Transverse colon (tissue), 4 donors: ENCODE measurements around the gene CPTP.
"Not testable (repeated sequence)": the region's sequence is repeated elsewhere in the genome, so short reads cannot be mapped to it uniquely, and the experiment has no call there.

Source experiments
- POLR2AphosphoS5 ChIP-seq, 3 donors: sonication (generic); formaldehyde crosslinking; IDR thresholded peaks; one replicate each; pipeline ENCODE4 v1.6.1; 2016; ENCODE audit warnings: antibody characterized with exemption in 3 of 3
- TF ChIP-seq, protein P1 (sequence below), 5 experiments: fragments of 200-600 bp in 3 of 5; fragments of 450-650 bp in 2 of 5; sonication (generic) in 3 of 5; IDR thresholded peaks; 1 replicate in 2 of 5; 2 replicates in 3 of 5; pipeline ENCODE4 v1.5.1; 2016 to 2017; ENCODE audit warnings: antibody characterized with exemption in 5 of 5, inconsistent platforms in 3 of 5, mild to moderate bottlenecking in 2 of 5, moderate library complexity in 1 of 5

DNA sequence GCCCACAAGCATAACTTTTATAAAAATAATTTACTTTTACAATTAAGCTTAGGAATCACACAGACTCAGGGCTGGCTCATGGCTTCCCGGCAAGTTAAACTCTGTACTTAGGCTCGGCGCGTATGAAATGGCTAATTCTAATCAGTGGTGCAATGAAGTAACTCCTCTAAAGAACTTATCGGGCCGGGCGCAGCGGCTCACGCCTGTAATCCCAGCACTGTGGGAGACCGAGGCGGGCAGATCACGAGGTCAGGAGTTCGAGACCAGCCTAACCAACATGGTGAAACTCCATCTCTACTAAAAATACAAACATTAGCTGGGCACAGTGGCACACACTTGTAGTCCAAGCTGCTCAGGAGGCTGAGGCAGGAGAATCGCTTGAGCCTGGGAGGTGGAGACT is 45.5 kb downstream of the CPTP start:
- TF ChIP-seq, protein P1, sequence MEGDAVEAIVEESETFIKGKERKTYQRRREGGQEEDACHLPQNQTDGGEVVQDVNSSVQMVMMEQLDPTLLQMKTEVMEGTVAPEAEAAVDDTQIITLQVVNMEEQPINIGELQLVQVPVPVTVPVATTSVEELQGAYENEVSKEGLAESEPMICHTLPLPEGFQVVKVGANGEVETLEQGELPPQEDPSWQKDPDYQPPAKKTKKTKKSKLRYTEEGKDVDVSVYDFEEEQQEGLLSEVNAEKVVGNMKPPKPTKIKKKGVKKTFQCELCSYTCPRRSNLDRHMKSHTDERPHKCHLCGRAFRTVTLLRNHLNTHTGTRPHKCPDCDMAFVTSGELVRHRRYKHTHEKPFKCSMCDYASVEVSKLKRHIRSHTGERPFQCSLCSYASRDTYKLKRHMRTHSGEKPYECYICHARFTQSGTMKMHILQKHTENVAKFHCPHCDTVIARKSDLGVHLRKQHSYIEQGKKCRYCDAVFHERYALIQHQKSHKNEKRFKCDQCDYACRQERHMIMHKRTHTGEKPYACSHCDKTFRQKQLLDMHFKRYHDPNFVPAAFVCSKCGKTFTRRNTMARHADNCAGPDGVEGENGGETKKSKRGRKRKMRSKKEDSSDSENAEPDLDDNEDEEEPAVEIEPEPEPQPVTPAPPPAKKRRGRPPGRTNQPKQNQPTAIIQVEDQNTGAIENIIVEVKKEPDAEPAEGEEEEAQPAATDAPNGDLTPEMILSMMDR (IDR thresholded peaks at IDR 0.05): not testable (repeated sequence)
- TF ChIP-seq POLR2AphosphoS5 (IDR thresholded peaks at IDR 0.05): not testable (repeated sequence)
